ENCODE results near the gene BEGAIN.

The BEGAIN gene

DNA sequence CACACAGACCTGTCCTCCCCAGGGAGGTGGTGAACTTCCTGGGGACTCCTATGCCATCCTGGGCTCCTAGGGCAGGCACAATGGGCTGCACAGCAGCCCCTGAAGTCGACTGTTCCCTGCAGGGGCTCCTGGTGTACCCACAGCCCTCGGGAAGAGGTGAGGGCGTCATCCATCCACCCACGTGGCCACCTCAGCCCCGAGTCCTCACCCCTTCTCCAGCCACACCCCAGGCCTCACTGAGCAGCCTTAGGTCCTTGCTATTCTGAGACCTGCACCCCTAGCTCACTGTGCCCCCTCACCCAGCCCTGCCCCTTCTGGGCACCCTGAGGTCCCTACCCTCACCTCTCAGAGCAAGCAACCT, 38.9 kb downstream of the BEGAIN start:
- no peak for DNase-seq

DNA sequence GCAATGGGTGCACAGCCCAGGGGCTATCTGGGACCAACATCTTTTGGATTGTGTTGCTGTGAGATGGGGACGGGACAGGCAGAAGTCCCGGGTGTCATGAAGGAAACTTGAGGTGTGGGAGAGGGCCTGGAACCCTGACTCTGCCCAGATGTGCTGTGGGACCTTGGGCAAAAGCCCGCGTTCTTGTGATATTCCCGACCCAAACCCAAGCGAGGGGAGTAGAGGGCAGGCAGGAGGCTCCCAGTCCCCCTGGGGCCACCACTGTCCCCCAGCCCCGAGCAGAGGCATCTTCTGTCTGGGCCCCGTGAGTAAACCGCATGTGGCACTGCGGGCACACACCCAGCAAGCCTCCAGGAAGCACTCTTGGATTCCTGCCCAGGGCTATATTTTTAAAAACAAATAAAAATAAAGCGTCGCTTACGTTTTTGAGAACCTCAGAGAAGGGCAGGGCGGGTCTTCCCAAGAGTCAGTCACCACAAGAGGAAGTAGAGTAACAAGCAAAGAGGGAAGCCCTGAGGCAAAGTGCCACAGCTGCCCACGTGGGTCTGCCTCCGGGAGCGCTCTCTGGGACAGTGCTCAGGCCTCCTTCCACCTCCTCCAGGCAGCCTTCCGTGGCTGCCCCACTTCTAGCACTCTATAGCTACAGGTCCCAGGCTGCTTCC, 39.5 kb downstream of the BEGAIN start:
- DNase-seq, result no peak

DNA sequence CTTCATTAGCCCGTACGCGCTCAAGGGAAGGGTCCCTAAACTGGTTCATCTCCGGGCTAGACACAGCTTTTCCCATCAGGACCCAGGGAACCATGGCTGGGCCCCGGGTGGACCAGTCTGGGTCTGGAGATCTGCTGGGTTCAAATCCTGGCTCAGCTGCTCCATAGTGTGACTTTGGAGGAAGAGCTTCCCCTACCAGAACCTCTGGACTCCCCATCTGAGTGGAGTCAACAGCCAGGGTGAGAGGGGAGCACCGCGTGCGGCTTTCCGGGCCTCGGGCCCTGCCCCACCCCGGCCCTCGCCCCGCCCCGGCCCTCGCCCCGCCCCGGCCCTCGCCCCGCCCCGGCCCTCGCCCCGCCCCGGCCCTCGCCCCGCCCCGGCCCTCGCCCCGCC, 41.2 kb downstream of the BEGAIN start:
- DNase-seq, result no peak

DNA sequence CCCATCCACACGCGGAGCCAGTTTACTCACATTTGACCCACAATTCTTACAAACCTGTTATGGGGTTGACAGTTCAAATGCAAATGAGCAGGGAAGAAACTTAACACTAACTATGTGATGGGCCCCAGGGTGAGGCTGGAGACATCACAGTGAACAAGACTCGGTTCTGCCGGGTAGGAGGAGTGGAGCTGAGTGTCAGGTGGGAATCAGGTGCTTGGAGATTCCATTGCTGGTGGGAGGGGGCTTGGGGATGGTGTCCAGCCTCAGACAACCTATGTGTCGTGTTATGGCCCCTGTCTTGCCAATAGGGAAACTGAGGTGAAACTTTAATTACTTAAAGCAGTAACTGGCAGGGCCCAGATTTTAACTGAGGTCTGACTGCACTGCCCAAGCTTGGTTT, 41.9 kb downstream of the BEGAIN start:
- no peak for DNase-seq

DNA sequence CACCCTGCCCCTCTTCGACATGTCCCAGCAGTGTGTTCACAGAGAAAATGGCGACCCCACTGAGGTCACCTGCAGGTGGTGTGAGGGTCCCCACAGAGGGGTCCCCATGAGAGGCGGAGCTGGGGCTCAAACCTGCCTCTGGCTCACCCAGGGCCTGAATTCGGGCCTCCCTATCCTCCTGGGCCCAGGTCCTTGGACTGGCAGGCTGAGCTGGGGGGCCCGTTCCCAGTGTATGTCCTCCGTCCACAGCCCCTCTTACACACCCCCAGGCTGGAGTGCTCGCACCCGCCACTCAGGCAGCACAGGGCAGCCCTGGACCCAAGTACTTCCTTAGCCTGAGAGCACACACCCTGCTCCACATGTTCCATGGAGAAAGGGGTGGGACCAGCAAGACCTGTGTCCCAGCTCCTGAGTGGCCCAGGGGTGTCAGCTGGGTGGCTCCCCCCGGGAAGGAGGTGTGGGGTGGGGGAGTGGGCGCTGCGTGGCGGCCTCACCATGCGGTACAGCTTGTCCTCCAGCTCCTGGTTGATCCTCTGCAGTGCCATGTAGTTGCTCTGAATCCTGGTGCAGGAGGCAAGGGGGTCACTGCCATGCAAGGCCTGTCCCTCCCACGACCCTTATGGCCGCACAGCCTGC, 42.6 kb downstream of the BEGAIN start:
- DNase-seq, result no peak

DNA sequence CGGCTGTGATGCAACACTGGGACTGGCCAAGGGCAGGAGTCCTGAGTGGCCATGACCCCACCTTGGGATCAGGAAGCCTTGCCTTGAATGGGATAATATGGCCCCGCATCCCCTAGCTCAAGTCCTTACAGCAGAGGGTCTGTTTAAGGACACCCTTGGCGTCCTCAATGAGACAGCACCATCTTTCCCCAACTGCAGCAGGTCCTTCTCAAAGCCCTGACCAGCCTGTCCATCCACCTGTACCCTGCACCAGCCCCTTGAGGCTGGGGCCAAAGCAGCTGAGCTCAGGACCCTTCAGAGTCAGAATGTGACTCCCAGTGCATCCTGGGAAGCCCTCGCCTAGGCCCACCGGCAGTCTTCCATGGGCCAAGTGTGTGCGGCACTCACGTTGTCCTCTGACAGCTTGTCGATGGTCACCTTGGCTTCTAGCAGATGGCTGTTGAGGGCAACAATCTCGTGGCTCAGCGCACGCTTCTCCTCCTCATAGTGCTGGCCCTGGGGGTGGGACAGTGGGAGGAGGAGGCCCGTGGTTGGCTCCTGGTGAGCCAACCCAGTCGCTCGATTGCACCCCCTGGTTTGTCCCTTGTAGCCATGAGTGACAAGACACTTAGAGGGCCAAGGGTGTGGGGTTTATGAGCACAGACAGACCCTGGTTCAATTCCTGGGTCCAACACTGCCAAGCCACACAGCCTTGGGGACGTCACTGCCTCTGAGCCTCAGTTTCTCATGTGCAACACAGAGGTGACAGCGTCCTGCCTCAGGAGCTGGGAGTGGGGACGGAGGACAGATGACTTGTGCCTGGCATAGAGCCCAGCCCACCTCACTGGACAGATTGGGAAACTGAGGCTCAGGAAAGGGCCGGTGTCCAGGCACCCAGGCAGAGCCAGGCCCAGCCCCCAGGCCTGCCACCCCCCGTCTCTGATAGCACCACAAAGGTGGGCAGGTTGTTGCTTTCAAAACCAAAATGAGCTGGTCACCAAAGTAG, 43.5 kb downstream of the BEGAIN start:
- no peak for DNase-seq

DNA sequence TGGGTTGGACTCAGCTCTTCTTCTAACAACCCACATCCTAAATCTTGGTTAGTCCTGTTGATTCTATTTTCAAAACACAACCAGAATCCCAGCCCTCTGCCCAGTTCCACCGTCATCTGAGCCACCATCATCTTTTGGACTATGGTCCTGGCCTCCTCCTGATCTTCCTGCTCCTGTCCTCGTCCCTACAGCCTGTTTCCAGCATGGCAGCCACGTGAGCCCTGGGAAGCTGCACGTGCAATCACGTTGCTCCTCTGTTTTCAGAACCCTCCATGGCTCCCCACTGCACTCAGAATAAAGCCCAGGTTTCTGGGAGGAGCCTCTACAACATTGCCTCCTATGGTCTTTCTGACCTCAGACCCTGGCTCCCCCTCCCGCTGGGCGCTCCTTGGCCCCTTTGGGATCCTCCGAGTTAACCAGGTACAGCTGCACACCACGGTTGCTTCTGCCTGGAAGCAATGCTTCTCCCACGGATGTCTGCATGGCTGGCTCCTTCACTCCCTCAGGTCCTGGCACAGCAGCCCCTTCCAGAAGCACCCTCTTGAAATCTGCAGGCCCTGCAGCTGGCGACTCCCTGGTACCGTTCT, 44.5 kb downstream of the BEGAIN start:
- DNase-seq, result no peak

DNA sequence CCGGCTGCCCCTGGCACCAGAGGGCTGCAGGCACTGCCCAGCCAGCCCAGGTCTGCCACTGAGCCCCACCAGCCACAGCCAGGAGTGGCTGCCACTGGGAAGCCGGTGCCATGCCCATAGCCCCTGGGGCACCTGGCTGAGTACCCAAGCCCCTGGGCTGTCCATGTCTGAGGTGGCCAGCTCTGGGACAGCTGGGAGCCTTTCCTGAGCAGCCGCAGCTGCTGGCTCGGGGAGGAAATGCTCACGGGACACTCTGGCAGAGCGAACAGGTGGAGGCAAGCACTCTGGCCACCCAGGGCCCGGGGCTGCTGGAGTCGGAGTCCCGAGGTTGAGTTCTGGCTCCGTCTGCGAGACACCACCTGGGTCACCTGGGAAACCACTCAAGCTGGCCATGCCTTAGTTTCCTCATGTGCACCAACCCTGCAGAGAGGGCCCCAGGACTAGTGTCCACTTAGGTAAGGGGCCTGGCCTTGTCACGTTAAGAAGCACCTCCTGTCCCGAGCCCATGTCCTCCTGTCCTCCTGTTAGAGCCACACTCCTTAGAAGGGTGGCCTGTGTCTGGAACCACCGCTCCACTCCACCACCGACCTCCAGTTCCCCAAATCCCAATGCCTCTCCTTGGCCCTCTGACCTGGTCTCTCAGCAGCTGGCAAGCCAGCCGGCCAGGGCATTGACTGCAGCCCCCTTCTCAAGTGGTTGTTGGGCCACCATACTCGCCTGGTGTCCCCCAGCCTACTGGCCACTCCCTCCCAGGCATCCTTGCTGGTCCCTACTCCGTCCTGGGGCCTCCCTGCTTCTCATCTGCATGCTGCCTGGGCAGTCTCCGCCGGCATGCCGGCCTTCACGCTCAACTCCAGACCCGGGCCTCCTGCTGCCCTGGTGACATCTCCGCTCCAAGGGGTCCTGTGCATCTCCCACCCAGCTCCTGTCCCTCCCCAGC, 45.3 kb downstream of the BEGAIN start:
- DNase-seq, result no peak

DNA sequence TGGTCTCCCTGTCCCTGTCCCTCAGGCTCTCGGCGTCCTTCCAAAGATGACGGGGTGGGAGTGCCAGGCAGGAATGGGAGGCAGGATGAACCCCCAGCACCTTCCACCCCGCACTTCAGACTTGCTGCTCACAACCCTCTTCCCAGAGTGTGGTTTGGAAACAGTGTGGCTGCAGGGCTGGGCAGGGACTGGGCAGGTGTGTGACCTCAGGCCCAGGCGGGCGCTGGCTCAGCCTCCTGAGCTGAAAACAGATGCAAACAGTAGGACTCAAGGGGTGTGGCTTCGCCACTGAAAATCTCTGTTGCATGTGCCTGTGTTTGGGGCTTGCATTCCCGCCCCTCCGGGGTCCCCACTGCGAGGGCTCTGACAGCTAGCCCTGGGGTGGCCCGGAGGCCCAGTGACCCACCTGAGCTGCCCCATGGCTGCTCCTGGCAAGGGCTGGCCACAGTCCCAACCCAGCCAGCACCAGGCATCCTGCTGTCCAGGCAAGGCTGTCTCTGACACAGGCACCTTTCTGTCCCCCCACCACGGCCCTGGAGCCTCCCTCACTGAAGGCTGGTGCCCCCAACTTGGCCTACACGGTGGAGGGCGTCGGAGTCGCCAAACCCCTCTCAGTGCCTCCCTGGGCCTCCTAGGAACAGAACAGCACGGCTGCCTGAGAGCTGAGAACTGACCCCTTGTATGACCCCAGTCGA, 46.1 kb downstream of the BEGAIN start:
- no peak for DNase-seq

DNA sequence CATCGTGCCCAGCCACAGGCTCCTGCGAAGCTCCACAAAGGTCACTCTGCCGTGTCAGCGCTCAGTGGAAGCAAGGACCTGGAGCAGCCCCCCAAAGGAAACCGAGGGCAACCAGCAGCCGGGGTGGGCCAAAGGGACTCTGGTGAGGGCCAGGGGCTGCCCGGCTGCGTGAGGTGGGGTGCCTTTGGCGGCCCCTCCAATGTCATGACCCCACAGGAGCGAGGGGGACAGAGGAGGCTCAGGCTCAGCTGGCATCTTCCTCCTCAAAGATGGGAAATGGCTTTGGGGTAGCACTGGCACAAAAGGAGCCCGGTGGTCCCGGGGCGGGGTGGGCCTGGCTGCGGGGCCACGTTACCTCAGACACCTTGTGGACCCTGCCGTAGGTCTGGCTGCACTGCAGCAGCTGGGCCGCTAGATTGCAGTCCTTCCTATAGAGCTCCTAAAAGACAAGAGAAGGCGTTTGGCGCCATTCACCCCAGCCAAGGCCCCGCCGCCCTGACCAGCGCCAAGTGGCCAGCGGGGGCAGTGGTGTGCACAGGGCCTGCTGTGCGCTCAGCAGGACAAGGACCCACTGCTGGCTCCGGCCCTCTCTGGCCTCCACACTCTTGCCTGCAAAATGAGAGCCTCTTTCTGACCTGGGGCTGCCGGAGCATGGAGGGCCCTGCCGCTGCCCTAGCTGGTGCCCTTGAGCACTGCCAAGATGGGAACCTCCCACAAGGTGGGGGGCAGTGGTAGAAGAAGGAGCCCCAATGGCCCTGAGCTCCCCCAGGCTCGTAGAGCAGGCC, 46.9 kb downstream of the BEGAIN start:
- DNase-seq, result peak; percentile 9

DNA sequence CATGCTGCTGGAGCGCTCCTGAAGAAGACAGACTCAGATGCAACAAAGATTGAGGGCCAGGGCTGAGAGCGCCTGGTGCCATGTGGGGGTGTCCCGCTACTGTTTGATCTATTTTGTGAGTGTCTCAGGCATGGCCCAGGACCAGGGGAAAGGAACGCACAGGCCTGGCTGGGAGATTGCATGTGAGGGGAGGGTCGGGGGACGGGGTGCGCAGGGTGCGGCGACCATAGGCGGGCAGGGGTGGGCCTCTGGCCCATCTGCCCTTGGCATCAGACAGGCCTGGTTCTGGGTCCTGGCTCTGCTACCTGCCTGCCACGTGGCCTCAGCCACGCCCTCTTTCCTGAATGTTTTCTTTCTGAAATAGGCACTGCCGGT, 47.5 kb downstream of the BEGAIN start:
- DNase-seq, result peak; percentile 3

DNA sequence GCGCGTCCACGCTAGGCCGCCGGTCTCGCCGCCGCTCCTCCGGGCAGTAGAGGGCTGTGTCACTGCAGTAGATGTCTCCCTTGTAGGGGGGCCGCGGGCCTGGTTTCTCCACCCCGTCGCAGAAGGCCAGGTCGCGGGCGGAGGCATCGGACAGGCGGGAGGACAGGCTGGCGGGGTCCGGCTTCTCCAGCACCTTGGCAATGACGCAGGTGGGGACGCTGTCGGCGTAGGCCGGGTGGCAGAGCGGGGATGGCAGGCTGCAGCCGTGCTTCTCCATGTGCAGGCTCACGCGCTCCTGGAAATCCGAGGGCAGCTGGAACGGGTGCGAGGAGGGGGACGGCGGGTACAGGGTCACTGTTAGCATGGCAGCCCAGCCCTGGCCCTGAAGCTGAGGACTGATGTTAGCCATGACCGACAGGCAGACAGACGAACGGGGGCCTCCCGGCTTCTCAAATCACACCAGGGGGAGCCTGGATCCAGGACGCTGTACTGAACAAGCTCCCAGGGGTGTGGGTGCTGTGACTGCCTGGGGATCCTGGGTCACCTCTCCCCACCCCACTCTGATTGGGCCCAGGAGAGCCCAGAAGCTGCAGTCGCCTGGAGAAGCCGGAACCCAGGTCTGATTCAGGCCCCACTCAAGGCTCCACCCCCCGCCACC, 48.1 kb downstream of the BEGAIN start:
- peak; percentile 5 for DNase-seq

DNA sequence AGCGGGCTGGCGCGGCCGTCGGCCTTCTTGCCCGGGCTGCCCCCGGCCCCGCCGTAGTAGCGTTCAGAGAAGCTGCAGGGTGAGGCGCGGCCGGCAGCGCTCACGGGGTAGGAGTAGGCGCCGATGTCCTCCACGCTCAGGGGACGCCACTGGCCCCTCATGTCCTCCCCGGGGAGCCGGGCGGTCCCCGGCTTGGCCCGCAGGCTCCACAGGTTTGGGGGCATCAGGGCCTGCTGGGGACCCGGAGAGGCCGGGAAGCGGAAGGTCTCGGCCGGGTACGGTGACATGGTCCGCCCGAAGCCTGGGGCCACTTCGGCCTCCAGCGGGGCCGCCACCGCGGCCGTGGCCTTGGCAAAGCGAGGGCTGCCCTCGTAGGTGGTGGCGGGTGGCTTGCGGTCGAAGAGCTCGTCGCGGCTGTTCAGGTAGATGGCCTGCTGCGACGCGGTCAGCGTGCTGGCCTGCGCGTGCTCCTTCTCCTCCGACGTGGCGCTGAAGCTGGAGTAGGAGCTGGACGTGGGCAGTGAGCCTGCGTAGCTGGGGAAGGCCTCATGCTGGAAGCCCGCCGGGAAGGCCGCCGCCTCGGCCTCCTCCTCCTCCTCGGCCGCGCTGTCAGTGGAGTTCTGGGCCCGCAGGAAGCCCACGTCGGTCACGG, 48.7 kb downstream of the BEGAIN start:
- no peak for DNase-seq

DNA sequence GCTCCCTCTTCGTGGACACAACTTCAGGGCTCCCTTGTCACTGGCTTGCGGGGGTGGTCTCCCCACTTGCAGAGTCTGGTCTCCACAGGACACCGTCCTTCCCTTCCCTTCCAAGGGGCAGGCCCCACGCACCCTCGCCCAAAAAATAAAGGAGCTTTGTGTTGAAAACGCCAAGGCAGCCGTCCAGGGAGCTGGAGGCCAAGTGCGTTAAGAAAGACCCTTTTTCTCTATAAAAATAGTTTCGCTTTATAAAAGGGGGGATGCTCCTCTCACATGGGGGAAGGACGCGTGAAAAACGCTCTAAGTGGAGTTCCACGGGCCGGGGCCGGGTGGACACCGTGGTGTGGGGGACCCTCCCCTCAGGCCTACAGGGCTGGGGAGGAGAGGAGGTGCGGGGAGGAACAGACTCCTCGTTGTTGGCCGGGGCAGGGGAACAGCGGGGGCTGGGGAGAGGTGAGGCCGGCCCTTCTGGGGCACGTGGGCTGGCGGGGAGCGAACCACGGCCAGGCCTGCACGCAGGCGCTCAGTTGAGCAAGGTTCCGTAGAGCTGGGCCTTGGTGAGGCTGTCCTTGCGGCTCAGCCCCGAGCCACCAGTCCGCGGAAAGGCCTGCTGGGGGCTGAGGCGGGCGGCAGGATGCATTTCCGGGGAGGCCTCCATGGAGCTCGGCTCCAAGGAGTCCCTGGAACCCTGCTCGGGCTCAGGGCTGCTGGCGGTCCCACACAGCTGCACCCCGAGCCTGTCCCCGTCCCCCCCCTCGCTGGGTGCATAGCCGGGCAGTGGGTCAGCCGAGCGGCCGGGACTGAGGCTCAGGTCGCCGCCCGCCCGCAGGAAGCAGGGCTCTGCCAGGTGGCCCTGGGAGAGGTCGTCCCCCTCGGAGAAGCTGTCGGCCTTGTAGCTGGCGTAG, 49.5 kb downstream of the BEGAIN start:
- peak; percentile 5 for DNase-seq

DNA sequence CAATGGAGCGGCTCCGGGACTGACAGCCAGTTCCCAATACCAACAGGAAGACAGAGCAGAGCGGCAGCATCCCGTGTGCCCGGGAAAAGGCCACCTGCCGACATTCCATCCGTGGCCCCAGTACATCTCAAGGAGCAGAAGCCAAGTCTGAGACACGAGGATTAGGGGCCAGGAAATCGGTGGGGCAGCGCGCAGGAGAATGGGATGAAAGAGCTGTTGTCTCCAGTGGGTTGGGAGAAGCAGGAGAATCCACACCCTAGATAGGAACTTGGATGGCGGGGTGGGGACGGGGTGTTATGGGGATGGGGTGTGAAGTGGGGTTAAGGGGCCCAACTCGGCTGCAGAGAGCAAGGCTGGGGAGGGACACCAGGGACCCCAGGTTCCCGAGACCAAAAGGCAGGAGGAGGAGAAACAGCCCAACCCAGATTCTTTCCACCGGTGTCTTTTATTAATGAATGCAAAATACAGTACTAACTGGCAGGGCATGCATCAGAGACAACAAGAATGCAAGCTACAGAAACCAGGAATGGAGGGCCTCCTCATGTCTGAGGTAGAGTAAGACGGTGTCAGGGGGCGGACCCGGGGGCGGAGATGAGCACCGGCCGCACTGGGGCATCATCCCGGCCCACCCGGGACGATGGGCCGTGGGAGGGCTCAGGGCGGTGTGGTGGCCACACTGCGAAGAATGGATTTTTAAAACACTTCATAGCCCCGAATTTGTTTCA, 50.3 kb downstream of the BEGAIN start:
- DNase-seq, result no peak

DNA sequence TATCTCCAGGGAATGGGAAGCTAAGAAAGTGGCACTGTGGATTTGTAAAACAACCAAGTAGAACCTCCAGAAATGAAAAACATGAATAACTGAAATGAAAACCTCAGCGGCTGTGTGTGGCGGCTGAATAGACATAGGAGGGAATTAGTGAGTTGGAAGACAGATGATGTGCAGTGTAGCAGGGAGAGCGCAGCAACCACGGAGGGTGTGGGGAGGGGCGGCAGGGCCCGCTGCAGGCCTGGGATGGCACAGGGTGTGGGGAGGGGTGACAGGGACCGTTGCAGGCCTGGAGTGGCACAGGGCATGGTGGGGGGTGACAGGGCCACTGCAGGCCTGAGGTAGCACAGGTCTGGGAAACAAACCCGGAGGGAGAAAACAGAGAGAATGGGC, 51.1 kb downstream of the BEGAIN start:
- DNase-seq, result no peak

DNA sequence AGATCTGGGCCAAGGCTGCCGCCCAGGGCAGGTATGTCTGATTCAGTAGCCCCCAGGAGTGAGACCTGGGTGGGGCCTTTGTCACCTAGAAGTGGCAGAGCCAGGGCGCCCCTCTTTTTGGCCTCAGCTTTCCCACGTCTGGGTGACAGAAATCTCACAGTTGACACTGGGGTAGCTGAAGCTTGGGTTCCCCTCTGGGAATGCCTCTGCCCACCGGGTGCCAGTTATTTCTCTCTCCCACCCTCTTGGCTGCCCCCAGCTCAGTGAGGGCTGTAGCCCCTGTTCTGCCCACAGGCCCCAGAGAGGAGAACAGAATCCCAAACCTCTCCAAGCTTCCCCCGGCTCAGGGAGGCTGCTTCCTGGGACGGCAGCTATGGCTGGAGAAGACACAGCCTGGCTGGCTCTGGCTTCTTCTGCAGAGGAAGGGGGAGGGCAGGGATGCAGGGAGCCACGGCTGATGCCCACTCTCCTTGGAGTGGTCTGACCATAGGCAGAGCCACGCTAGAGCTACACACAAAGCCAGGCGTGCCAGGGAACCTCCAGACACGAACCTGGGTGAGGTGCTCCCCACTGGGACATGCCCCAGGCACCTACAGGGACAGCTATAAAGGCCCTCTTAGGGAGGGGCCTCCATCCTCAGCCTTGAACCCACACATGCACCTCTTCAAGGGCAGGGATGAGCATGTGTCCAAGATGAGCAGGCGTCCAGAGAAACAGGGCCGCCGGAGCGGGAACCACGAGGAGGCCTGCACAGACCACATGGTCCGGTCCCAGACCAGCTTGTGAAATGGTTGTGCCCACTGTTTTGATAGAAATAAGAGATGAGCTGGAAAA, 51.7 kb downstream of the BEGAIN start:
- peak; percentile 5 for DNase-seq

Measured in activated naive CD4-positive, alpha-beta T cell treated with anti-CD3 and anti-CD28 coated beads, Interleukin-2, amount 50 U/mL, for 16 hours (primary cell).